HG02943 (cell line): Measurements from ENCODE around the gene LMBRD2.
"Not testable (repeated sequence)": the region's sequence is repeated elsewhere in the genome, so short reads cannot be mapped to it uniquely, and the experiment has no call there.

Experiments
- ATAC-seq: cut with Tn5 transposase; IDR thresholded peaks from one replicate; pipeline ENCODE4 v1.9.1; 2021; ENCODE audit warnings: mild to moderate bottlenecking, low read depth, moderate library complexity; ENCODE audit not compliant: unreplicated experiment

LMBRD2 gene

DNA sequence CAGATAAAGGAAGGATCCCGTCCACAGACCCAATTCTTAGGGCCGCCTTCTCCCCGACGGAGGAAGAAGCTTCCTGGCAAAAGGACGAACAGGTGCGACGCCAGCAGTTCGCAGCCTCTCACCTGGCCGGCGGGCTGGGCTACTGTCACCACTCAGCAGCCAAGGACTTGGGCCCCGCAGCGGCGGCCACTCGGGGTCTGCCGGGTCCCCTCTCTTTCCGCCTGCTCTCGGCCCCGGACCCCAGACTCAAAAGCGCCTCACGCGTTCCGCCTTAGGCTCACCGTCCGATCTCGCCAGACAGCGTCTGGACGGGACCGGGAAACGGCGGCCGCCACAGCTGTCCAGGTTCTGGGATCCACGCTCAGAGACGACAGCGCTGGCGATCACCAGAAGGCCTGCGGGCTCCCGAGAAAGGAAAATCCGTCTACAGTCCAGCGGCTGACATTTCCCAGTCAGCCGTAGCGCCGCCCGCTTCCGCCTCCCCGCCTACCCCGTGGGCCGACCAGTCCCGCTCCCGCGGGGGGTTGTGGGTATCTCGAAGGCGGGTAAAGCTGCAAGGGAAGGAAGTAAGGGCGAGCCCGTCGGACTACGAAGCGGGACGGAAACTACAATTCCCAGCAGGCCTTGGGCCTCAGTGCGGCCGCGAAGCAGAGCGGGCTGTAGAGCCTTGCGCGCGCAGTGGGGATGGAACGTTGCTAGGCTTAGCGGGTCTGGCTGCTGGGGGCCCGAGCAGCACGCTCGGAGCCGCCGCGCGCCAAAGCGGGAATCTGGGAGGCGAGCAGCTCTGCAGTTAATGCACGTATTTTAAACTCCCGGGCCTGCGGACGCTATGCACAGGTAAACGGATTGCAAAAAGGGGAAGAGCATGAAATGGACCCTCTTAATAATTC, at the start of gene LMBRD2, which contains the start of gene SKP2:
Gene LMBRD2, minus strand, starts transcription at position 454 of the 890 bp plus-strand sequence. CDS start 8,538 bp downstream, outside the sequence.
Gene SKP2, plus strand, starts transcription at position 678 of the 890 bp plus-strand sequence. Its CDS starts 152 bp downstream, at position 830.
- peak; percentile 99 for ATAC-seq

DNA sequence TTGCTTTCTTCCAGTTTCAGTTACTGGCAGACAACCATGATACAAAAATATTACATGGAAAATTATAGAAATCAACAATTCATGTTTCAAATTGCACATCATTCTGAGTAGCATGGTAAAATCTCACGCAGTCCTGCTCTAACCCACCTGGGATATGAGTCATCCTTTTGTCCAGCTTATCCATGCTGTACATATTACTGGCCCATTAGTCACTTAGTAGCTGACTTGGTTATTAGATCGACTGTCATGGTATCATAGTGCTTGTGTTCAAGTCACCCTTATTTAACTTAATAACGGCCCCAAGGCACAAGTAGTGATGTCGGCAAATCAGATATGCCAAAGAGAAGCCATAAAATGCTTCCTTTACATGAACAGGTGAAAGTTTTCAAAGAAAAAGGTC, 48.8 kb upstream of the LMBRD2 start:
- ATAC-seq: no peak

- no peak for ATAC-seq
Observed at GRCh38 chr5:36199620-36200019, 47.9 kb upstream of the LMBRD2 start.

GRCh38 chr5:36198783-36199182, 47.1 kb upstream of the LMBRD2 start:
- ATAC-seq: not testable (repeated sequence)

DNA sequence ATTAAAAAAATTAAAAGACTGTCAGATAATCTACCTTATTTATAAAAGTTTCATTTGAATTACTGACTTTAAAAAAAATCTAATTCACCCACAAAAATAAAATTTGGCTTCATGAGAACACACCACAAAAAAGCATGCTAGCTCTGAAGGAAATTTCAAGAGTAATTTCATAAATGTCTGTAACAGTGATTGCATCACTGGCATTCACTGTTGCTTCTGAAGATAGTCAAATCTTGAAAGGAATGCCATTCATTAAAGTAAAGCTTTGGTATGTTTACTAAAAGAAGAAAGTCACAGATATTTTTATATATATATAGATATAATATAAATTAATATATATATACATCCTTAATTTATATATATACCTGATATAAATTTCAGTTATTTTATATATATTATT, 46.6 kb upstream of the LMBRD2 start:
- no peak for ATAC-seq

- no peak for ATAC-seq
Observed at GRCh38 chr5:36193746-36194145, 42.1 kb upstream of the LMBRD2 start.

DNA sequence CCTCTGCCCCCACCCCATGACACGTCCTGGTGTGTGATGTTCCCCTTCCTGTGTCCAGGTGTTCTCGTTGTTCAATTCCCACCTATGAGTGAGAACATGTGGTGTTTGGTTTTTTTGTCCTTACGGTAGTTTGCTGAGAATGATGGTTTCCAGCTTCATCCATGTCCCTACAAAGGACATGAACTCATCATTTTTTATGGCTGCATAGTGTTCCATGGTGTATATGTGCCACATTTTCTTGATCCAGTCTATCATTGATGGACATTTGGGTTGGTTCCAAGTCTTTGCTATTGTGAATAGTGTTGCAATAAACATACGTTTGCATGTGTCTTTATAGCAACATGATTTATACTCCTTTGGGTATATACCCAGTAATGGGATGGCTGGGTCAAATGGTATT, 32.7 kb upstream of the LMBRD2 start:
- not testable (repeated sequence) for ATAC-seq

DNA sequence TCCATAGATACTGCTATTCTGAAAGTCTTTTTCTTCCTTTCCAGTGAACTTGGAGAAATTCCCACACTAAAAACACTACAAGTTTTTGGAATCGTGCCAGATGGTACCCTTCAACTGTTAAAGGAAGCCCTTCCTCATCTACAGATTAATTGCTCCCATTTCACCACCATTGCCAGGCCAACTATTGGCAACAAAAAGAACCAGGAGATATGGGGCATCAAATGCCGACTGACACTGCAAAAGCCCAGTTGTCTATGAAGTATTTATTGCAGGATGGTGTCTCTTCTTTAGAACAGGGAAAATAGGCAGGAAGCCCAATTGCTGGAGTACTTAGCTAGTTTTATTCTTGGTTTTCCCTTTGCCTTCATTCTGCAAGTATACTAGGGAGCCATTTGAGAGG, 30.1 kb upstream of the LMBRD2 start:
- ATAC-seq: no peak

DNA sequence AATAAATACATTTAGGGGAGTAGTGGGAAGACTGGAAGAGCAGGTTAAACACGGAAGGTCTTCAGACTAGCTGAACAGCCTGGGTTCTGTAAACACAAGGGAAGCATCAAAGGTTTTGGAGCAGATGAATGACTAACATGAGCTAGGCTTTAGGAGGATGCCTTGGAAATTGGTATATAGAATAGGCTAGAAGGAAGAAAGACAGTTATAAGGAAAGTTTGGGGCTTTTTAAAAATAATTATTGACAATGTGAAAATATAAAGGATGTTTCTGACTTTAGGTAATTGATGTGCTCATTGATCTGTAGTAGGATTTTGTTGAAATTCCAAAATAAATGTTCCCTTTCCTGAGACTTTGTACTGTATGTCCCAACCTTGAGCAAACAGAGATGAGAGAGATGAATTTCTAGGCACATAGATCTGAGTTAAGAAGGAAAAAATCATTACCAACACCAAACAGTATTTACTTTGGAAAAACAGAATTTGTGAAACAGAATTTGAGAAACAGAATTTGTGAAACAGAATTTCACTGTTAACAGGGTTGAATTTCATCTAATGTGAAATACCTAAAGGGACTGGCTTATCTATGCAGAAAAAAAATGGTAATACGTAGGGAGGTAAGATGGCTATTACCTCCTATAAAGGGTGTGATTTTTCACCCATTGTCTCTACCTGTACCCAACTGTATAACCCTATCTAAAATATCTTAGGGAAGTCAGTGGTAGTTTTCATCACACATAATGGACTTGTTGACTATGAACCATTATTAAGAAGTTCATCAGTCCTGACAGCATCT, 29.1 kb upstream of the LMBRD2 start:
- ATAC-seq: no peak

DNA sequence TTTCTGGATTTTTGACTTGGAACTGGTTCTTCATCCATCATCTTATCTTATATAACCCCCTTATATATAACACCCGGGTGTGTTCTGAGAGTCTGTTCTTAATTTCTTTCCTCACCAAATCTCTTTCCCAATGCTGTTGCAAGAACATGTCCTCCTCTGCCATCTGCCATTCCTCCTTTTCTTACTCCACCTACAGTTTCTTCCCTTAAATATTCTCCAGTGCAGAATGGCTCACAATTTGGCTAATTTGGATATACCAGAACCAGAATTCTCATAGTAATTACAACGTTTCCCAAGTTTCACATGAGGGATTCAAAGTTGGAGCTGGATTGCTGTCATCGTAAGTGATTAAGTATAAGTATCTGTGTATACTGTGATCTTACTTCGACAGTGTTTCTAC, 28.3 kb upstream of the LMBRD2 start:
- no peak for ATAC-seq

GRCh38 chr5:36178524-36178890, 26.8 kb upstream of the LMBRD2 start:
- no peak for ATAC-seq

DNA sequence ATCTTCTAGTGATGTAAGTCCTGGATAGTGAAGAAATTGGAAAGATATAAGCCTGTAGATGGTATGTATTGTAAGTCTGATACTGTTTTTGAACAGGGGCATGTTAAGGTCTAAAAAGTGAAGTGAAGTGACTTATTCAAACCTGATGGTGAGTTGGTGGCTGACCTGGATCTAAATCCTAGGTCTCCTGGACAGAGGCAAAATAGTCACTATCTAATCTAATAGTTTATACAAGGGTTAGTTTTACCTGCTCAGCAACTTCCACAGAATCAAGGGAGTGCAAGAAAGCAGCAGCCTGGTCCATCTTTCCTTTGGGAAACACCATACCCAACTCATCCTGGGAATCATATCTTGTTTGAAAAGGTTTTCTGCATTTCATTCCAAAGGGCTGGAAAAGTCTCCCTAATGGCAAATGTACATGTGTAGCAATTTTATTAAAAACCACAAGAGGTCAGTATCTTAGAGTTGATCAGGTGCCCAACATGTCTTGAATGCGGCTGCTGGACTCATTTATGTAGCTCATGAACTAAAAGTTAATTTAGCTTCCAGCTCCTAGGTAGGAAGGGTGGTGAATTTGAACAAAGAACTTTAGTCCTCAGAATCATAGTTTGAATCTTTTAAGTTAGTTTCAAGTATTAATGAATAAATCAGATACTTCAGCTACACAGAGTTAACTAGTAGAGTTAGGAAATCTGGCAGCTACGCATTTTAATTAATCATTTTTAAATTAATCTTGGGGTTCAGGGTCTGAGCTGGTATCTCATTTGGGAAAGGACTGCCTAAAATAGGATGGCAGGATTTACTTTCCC, 26.2 kb upstream of the LMBRD2 start:
- no peak for ATAC-seq

DNA sequence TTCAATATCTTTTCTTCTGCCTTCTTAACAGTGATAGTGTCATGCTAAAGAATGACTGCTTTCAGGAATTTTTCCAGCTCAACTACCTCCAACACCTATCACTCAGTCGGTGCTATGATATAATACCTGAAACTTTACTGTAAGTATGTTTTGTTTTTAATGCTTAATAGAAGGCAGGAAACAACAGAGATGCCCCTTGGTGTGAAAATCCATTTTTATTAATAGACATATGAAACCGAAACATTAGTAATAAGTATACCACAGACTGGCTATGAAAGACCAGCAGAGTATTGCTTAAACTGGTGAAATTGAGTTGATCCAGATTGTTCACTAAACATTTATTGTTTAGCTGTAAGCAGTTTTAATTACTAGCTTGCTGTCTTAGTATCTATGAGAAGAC, 25.5 kb upstream of the LMBRD2 start:
- peak; percentile 98 for ATAC-seq

- no peak for ATAC-seq
Observed at GRCh38 chr5:36175043-36175442, 23.4 kb upstream of the LMBRD2 start.

- no peak for ATAC-seq
Observed at GRCh38 chr5:36174119-36174518, 22.4 kb upstream of the LMBRD2 start.

GRCh38 chr5:36173426-36173825, 21.7 kb upstream of the LMBRD2 start:
- no peak for ATAC-seq

GRCh38 chr5:36172599-36172998, 20.9 kb upstream of the LMBRD2 start:
- no peak for ATAC-seq

- ATAC-seq: no peak
Observed at GRCh38 chr5:36170832-36171424, 19.2 kb upstream of the LMBRD2 start.

- ATAC-seq: no peak
Observed at GRCh38 chr5:36168737-36169136, 17.1 kb upstream of the LMBRD2 start.

GRCh38 chr5:36164461-36164860, 12.8 kb upstream of the LMBRD2 start:
- ATAC-seq: no peak
